HTR-8/SVneo (cell line): Measurements from ENCODE around the gene CT55.
"Not testable (repeated sequence)": the region's sequence is repeated elsewhere in the genome, so short reads cannot be mapped to it uniquely, and the experiment has no call there.

Source experiments
- DNase-seq: peaks from one replicate; pipeline ENCODE4 v3.0.0; 2011; ENCODE audit warnings: low spot score, mixed read lengths; ENCODE audit not compliant: insufficient read length
- FAIRE-seq: peaks from 2 replicates; lab custom pipeline; 2011; peaks lifted over from hg19 to GRCh38; lab: Jason Lieb, UNC

CT55 gene, protein sequence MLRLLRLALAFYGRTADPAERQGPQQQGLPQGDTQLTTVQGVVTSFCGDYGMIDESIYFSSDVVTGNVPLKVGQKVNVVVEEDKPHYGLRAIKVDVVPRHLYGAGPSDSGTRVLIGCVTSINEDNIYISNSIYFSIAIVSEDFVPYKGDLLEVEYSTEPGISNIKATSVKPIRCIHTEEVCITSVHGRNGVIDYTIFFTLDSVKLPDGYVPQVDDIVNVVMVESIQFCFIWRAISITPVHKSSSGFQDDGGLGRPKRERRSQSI

DNA sequence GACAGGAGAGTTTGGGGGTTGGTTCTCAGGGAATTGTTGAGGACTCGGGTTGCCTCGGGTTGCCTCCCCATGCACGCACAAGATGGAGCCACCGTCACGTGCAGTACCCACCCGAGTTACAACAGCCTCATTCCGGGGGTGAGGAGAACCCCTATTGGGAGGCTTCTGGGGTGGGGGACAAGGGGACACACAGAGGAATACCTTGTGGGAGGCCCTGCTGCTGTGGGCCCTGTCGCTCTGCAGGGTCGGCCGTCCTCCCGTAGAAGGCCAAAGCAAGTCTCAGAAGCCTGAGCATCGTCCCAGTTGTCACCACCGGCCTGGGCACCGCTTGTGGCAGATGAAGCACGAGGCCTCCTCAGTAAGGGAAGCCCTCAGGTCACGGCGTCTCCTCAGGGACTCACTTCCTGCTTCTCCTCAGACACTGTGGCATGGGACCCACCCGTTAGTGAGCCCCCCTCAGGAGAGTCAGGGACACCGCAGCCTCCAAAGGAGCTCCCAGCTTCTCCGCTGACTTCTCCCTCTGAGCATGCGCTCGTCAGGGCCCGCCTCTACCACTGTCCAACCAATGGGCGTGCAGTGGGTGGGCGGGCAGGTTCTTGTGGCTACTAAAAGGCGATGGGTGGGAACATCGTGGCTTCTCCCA, at the start of gene CT55:
Gene CT55 (minus strand): TSS at position 522 of the 643 bp plus-strand sequence. CDS start 227 bp downstream, at position 295.
- FAIRE-seq (no peak), DNase-seq (no peak)

DNA sequence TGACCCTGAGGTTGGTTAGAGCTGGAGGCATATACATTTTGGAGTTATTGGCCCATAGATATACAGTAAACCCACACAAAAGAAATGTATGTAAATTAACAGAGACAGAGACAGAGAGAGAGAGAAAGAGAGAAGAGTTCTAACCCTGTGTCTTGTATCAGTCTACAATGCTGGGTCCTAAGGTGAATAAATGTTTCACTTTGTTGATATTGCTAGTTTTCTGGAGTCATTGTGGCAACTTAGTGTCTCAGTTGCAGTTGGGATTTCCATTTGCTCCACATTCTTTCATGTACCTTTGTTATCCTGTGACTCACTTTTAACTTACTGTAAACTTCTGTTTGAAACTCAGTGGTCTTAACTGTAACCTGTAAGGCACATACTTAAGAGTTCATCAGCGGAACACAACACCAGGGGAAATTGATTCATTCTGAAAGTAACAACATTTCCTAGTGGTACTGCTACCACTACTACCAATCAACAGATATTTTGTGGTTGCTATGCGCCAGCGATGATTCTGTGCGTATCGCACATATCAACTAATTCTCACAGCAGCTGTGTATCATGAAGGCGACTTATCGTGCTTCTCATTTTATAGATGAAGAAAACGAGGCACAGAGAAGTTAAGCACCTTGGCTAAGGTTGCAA, 42.1 kb upstream of the CT55 start:
- DNase-seq (no peak), FAIRE-seq (no peak)

DNA sequence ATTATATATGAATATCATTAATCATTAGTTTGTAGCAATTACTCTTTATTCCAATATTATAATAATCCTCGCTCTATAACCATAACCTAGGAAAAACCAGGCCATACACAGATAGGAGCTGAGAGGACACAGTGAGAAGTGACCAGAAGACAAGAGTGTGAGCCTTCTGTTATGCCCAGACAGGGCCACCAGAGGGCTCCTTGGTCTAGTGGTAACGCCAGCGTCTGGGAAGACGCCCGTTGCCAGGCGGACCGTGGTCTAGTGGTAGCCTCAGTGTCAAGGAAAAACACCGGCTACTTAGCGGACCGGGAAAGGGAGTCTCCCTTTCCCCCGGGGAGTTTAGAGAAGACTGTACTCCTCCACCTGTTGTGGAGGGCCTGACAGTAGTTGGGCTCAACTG, 35.2 kb upstream of the CT55 start:
- DNase-seq, FAIRE-seq: not testable (repeated sequence)

DNA sequence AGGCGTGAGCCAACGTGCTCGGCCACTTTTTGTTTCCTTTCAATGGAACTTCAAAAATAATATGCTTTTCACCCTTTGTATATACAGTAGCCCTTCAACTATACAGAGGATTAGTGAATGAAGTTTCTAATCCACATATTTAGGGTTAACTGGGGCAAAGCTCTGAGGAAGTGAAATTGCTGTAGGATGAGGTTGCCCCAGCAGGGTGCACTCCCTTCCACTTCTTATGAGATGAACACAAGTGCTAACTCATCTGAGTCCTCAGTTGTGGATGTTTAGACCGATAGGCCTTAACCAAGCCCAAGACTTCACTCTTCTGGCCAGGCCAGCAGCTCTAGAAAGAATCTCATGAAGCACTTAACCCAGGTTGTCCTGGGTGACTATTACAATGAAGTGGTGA, 29.1 kb upstream of the CT55 start:
- DNase-seq (no peak), FAIRE-seq (no peak)

DNA sequence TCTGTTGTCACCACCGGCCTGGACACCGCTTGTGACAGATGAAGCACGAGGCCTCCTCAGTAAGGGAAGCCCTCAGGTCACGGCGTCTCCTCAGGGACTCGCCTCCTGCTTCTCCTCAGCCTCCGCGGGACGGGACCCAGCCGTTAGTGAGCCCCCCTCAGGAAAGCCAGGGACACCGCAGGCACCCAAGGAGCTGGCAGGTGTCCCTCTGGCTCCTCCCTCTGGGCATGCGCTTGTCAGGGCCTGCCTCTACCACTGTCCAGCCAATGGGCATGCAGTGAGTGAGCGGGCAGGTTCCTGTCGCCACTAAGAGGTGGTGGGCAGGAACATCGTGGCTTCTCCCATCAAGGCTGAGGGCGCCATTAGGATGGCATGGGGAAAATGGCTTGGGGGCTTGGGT, 23.5 kb upstream of the CT55 start:
- FAIRE-seq: no peak
- no peak for DNase-seq

DNA sequence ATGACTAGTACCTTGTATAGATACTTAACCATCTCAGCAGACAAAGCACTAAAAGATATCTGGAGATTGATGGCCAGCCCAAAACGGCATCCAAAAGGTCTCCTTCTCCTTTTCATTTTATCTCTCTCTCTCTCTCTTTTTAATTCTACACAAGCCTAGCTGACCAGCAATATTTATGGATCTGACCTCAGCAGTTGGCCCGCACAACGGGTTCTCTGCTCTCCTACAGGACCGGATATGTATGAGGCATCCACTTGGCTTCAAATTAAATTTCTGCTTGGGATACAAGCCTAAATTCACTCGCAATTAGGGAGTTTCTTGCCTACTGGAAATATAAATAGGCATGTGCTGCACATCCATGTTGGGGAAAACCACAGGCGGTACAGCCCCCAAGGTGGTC, 22.5 kb upstream of the CT55 start:
- FAIRE-seq: no peak

DNA sequence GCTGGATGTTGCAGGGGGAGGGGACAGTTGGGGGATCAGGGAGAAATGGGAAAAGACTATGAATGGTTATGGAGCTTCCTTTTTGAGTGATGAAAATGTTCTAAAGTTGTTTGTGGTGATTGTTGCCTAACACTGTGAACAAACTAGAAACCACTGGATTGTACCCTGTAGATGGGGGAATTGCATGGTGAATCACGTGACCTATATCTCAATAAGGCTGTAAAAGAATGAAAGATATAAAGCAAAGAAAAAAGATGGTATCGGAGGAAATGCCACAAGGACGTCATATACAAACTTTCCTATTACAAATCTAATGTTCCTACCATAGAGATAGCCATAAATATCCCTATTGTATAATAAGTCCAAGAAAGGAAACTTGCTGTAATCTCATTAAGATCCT, 20.6 kb upstream of the CT55 start:
- FAIRE-seq (no peak), DNase-seq (no peak)

More for the DNA sequence above, 22.5 kb upstream of the CT55 start:
- no peak for DNase-seq

DNA sequence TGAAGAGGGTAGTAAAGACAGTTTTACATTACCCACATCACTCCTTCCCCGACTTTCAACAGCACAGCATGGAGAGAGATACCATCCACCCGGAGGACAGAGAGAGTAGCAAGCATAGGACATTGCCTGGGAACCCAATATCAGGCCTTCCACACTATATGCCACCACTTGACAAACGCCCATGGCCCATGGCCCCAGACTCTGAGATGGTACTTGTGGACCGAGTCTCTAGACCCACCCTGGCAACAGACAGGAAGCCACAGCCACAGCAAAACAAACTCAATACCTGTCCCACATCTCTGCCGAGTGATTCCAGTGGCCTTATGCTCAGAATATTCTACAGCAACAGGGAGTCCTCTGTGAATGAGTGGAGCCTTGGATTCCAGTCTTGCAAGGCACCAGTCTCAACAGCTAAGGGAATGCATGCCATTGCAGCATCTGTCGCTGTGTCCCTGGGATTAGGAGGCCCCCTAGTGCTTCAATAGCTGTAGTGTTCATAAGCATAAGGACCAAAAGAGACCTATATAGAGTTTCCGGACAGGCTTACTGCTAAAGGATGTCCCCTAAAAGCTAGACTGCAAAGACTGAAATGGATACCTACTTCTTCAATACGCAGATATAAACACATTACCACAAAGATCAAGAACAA, 14.7 kb upstream of the CT55 start:
- FAIRE-seq (no peak), DNase-seq (peak; percentile 10)

DNA sequence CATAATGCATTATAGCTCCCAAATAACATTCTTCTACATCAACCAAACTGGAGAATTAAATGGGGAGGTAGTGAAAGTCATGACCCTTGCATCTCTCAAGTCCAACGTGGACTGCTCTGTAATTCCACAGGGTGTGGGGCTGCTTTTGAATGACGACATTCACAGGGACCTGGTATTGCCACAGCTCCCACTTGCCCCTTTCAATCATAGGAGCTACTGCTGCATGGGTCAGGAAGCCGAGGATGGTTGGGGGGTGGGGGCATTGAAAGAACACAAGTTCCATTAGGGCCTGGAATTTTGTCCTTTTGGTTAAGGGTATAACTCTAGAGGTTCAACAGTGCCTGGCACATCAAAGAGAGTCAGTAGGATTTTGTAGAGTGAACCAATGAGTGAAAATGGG, 7.4 kb upstream of the CT55 start:
- FAIRE-seq: no peak
- no peak for DNase-seq

DNA sequence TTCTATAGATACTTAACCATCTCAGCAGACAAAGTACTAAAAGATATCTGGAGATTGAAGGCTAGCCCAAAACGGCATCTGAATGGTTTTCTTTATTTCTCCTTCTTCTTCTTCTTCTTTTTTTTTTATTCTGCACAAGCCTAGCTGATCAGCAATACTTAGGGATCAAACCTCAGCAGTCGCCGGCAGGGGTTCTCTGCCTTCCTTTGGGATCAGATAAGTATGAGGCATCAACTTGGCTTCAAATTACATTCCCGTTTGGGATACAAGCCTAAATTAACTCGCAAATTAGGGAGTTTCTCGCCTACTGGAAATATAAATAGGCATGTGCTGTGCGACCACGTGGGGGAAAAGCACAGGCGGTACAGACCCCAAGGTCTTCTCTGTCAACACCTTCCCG, 730 bp downstream of the CT55 start:
- FAIRE-seq (no peak), DNase-seq (no peak)

DNA sequence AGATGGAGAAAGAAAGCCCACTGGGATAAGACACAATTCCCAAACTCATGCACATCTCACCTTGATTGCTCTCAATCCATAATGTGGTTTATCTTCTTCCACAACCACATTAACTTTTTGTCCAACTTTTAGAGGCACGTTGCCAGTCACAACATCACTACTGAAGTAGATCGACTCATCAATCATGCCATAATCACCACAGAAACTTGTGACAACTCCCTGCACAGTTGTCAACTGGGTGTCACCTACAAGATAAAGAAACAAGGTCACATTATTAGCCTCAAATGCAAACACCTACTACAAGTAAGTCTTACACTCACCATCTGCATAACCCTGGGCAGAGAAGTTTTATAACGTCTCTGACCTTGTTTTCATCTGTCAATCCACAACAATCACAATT, 1.7 kb downstream of the CT55 start:
- FAIRE-seq, DNase-seq: not testable (repeated sequence)

DNA sequence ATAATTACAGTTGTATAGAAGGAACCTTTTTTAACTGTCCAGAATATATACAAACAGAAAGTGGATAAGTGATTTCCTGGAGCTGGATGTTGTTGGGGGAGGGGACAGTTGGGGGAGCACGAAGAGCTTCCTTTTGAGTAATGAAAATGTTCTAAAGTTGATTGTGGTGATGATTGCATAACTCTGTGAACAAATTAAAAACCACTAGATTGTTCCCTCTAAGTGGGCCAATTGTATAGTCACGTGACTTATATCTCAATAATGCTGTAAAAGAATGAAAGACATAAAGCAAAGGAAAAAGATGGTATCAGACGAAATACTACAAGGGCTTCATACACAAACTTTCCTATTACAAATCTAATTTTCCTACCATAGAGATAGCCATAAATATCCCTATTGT, 2.7 kb downstream of the CT55 start:
- FAIRE-seq: no peak

DNA sequence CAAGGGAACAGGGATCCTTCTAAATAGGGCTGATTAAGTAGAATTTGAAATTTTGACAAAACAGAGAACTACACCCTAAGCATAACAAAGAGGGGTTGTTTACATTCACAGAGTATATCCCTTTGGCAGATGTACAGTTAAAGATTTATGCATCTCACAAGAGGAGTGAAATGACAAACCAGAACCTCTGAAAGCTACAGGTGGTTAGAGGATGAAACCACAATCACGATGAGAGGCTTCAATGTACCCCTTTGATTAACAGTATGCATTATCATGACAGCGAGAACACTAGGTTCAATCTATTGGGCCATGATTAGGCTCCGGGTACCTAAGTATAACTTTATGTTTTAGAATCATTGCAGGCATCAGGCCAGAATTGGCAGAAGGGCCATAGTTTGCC, 16.5 kb downstream of the CT55 start:
- not testable (repeated sequence) for FAIRE-seq, DNase-seq

More for the DNA sequence above, 2.7 kb downstream of the CT55 start:
- DNase-seq: no peak

DNA sequence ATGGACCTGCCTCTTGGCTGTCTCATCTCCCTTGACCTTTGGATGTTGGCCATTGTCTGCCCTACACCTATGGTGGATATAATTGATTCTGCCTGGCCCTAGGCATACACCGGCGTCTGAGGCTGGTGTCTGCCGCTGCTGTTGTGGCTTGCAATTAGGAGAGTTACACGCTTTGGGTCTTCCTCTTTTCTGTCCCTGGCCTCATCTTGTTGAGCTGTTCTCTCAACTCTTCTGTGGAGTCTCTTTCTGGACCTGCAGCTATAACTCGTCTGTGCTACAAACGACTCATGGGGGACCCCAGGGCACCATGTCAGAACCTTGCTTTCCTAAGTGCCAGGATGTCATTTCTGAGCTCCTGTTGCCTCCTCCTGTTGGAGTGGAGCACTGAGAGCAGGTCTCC, 45.1 kb downstream of the CT55 start:
- FAIRE-seq, DNase-seq: not testable (repeated sequence)

DNA sequence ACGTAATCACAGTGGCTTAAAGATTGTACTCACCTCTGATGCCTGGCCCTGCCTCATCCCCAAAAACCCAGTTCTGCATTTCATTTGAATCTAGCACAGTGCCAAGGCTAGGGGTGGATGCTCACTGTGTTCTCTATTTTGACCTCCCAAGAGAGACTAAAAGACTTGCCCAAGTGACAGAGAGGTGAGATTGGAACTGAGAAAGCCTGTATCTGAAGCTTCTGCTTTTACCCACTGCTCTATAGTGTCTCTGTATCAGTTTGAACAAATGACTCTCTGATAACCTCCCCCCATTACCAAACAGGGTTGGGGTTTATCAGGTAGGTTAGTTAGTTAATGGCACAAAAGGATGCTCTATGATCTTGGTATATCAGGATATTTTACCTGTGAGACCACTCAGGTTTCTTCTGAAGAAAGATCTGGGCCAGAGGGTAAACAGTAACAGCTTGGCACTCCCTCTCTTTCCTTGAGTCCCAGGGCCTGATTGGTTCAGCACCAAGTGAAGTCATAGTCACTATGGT, 51.1 kb downstream of the CT55 start, which contains the start of gene ETDB:
Gene ETDB (minus strand): TSS at position 471 of the 521 bp plus-strand sequence. CDS start 1,265 bp downstream, outside the sequence.
- FAIRE-seq, DNase-seq: not testable (repeated sequence)

DNA sequence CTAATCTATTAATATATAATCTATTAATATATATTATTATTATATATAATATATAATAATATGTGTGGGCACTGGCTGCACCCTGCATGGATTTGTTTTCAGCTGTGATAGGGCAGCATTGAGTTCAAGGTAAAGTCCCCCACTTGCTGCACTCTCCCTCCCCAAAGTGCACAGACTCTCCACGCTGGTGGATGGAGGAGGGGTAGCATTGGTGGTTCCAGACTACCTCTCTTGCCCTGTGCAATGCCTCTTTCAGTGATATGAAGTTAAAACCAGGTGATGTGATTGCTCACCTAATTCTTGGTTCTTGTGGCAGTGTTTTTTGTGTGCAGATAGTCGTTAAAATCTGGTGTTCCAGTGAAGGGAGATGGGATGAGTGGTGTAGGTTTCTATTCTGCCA, 55.1 kb downstream of the CT55 start:
- not testable (repeated sequence) for FAIRE-seq, DNase-seq

DNA sequence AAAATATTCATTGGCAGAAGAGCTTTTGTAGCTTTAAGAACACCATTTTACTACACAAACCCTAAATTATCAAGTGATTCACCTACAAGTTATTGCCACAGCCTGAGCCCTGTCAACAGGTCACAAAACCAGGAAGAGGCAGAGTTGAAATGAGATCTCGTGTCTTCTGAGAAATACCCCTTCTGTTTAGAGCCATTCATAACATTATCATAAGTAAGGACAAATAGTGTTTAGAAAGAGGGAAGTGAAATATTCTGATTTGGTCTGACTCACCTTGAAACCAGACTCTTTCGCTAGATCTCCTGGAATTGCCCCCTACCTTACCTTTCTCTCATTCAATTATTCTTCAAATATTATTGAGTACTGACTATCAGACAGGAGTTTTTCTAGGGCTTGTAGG, 56.8 kb downstream of the CT55 start:
- no peak for DNase-seq
- FAIRE-seq: no peak

DNA sequence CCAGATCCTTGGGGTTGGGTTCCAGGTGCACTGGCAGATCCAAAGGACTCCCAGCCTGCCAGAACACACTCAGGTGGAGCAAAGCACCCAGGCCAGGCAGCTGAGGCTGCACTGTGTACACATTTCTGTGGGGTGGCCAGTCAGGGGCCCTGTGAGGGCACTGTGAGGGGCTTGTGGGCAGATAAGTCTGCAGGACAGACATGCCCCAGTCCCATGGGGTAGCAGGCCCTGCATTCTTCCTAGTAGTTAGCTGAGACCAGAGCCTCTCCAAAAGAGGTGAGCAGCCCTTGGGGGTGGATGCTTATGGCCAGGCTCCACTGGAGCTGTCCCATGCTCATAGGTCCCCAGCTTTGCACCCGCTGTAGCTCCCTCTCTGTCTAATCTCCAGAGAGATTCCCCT, 58.5 kb downstream of the CT55 start:
- DNase-seq: no peak
- FAIRE-seq: no peak

DNA sequence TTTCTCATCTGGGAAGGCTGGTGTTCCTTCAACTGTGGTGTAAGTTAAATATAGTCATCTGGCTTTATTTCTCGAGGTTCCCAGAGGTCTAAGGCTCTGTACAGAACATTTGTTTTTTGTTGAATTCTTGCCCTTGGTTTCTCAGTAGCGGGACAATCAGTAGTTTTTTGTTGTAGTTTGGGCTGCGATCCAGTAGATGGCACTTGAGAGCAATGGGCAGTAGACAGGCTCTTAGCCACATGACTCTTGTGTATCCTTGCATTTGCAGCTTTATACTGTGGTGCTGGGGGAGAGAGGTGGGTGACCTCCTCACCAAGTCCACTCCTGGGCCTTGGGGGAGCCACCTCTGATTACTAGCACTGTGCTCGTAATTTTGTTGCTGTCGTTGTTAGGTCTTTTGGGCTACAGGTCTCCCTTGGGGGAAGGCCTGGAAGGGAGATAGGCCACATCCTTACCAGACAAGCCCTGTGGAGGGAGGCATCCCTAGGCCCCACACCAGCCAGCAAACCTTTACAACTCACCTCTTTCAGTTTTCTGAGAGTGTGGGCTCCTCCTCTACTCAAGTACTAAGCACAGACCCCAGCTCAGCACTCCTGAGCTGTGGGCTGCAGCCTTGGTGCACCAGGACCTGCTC, 59.0 kb downstream of the CT55 start:
- FAIRE-seq: no peak
- no peak for DNase-seq

DNA sequence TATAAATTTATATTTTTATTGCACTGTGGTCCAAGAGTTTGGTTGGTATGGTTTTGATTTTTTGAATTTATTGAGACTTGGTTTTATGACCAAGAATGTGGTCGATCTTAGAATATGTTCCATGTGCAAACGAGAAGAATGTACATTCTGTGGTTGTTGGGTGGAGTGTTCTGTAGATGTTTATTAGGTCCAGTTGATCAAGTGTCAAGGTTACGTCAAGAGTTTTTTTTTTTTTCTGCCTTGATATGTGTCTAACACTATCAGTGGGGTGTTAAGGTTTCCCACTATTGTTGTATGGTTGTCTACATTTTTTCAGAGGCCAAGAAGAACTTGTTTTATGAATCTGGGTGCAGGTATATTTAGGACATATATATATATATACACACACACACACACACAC, 61.6 kb downstream of the CT55 start:
- FAIRE-seq (no peak), DNase-seq (no peak)
